ENCODE results near the gene TSPO2.
A peak's percentile ranks its signal among the peaks of the same experiment; 100 is the strongest.

TSPO2 gene

GRCh38 chr6:41074692-41075436 lies 32.6 kb downstream of the TSPO2 start:
- H3K4me3 Mint-ChIP-seq = peak overlapping the region; percentile 92
- H3K27me3 Mint-ChIP-seq = no peaks in the 10 kb centered on the region
- no peak for ATAC-seq (replicated peaks; ENCODE audit: extremely low read depth, poor library complexity, severe bottlenecking)
- H3K9me3 Mint-ChIP-seq = no peaks in the 10 kb centered on the region
- peaks cover 49% of the 10 kb centered on the region for H3K4me1 Mint-ChIP-seq
- peak overlapping the region; percentile 98 for H3K27ac Mint-ChIP-seq (ENCODE audit: low read depth)
- DNase-seq (ENCODE audit: low spot score in 2 of 2) = no peak
- peaks cover 19% of the 10 kb centered on the region for H3K36me3 Mint-ChIP-seq (ENCODE audit: insufficient read depth)

GRCh38 chr6:41075651-41076626 lies 33.7 kb downstream of the TSPO2 start:
- Mint-ChIP-seq H3K27me3 (no peaks in the 10 kb centered on the region), H3K4me1 (peaks cover 49% of the 10 kb centered on the region), H3K36me3 (ENCODE audit: insufficient read depth) (peaks cover 27% of the 10 kb centered on the region), H3K4me3 (peak overlapping the region; percentile 92), H3K9me3 (no peaks in the 10 kb centered on the region), H3K27ac (ENCODE audit: low read depth) (peak overlapping the region; percentile 47)
- no peak for DNase-seq (ENCODE audit: low spot score in 2 of 2)
- no peak for ATAC-seq (replicated peaks; ENCODE audit: extremely low read depth, poor library complexity, severe bottlenecking)

- ATAC-seq (replicated peaks; ENCODE audit: extremely low read depth, poor library complexity, severe bottlenecking) (no peak), DNase-seq (ENCODE audit: low spot score in 2 of 2) (no peak)
- H3K36me3 Mint-ChIP-seq (ENCODE audit: insufficient read depth) = peaks cover 31% of the 10 kb centered on the region
- no peak overlapping the region for H3K27ac Mint-ChIP-seq (ENCODE audit: low read depth)
- H3K27me3 Mint-ChIP-seq = no peaks in the 10 kb centered on the region
- no peak overlapping the region for H3K4me3 Mint-ChIP-seq
- peaks cover 51% of the 10 kb centered on the region for H3K4me1 Mint-ChIP-seq
- no peaks in the 10 kb centered on the region for H3K9me3 Mint-ChIP-seq
These were observed 35.3 kb downstream of the TSPO2 start for GRCh38 chr6:41077536-41077935.

- Mint-ChIP-seq H3K27me3 (no peaks in the 10 kb centered on the region), H3K27ac (ENCODE audit: low read depth) (no peak overlapping the region), H3K36me3 (ENCODE audit: insufficient read depth) (peaks cover 26% of the 10 kb centered on the region), H3K4me3 (no peak overlapping the region), H3K9me3 (no peaks in the 10 kb centered on the region), H3K4me1 (peaks cover 57% of the 10 kb centered on the region)
- ATAC-seq (replicated peaks; ENCODE audit: extremely low read depth, poor library complexity, severe bottlenecking) (no peak), DNase-seq (ENCODE audit: low spot score in 2 of 2) (no peak)
These were observed 35.8 kb downstream of the TSPO2 start for GRCh38 chr6:41078101-41078500.

GRCh38 chr6:41079080-41079479 lies 36.8 kb downstream of the TSPO2 start:
- peaks cover 24% of the 10 kb centered on the region for H3K36me3 Mint-ChIP-seq (ENCODE audit: insufficient read depth)
- H3K4me1 Mint-ChIP-seq = peaks cover 60% of the 10 kb centered on the region
- ATAC-seq (replicated peaks; ENCODE audit: extremely low read depth, poor library complexity, severe bottlenecking) (no peak), DNase-seq (ENCODE audit: low spot score in 2 of 2) (no peak)
- H3K27me3 Mint-ChIP-seq = no peaks in the 10 kb centered on the region
- no peaks in the 10 kb centered on the region for H3K9me3 Mint-ChIP-seq
- H3K4me3 Mint-ChIP-seq = no peak overlapping the region
- no peak overlapping the region for H3K27ac Mint-ChIP-seq (ENCODE audit: low read depth)

GRCh38 chr6:41080621-41081020 lies 38.4 kb downstream of the TSPO2 start:
- DNase-seq (ENCODE audit: low spot score in 2 of 2) (no peak), ATAC-seq (replicated peaks; ENCODE audit: extremely low read depth, poor library complexity, severe bottlenecking) (peak; percentile 71)
- Mint-ChIP-seq H3K36me3 (ENCODE audit: insufficient read depth) (peaks cover 35% of the 10 kb centered on the region), H3K9me3 (no peaks in the 10 kb centered on the region), H3K27me3 (no peaks in the 10 kb centered on the region), H3K4me1 (peaks cover 50% of the 10 kb centered on the region), H3K4me3 (peak overlapping the region; percentile 58), H3K27ac (ENCODE audit: low read depth) (peak overlapping the region; percentile 6)

GRCh38 chr6:41083072-41083471 lies 40.8 kb downstream of the TSPO2 start:
- Mint-ChIP-seq H3K27ac (ENCODE audit: low read depth) (peak overlapping the region; percentile 3), H3K36me3 (ENCODE audit: insufficient read depth) (peaks cover 57% of the 10 kb centered on the region), H3K4me1 (peaks cover 46% of the 10 kb centered on the region), H3K27me3 (no peaks in the 10 kb centered on the region), H3K4me3 (no peak overlapping the region), H3K9me3 (no peaks in the 10 kb centered on the region)
- ATAC-seq (replicated peaks; ENCODE audit: extremely low read depth, poor library complexity, severe bottlenecking) = no peak
- no peak for DNase-seq (ENCODE audit: low spot score in 2 of 2)

GRCh38 chr6:41085182-41085581 lies 42.9 kb downstream of the TSPO2 start:
- DNase-seq (ENCODE audit: low spot score in 2 of 2) = no peak
- Mint-ChIP-seq H3K36me3 (ENCODE audit: insufficient read depth) (peaks cover 63% of the 10 kb centered on the region), H3K27me3 (no peaks in the 10 kb centered on the region), H3K4me3 (no peak overlapping the region), H3K4me1 (peaks cover 44% of the 10 kb centered on the region), H3K27ac (ENCODE audit: low read depth) (no peak overlapping the region), H3K9me3 (no peaks in the 10 kb centered on the region)
- ATAC-seq (replicated peaks; ENCODE audit: extremely low read depth, poor library complexity, severe bottlenecking) = no peak

GRCh38 chr6:41088451-41088850 lies 46.2 kb downstream of the TSPO2 start:
- H3K27me3 Mint-ChIP-seq = no peaks in the 10 kb centered on the region
- H3K4me1 Mint-ChIP-seq = peaks cover 20% of the 10 kb centered on the region
- no peak for DNase-seq (ENCODE audit: low spot score in 2 of 2)
- H3K9me3 Mint-ChIP-seq = no peaks in the 10 kb centered on the region
- no peak overlapping the region for H3K27ac Mint-ChIP-seq (ENCODE audit: low read depth)
- peaks cover 71% of the 10 kb centered on the region for H3K36me3 Mint-ChIP-seq (ENCODE audit: insufficient read depth)
- no peak for ATAC-seq (replicated peaks; ENCODE audit: extremely low read depth, poor library complexity, severe bottlenecking)
- no peak overlapping the region for H3K4me3 Mint-ChIP-seq

- Mint-ChIP-seq H3K4me3 (no peak overlapping the region), H3K27ac (ENCODE audit: low read depth) (peak overlapping the region; percentile 79), H3K4me1 (peaks cover 12% of the 10 kb centered on the region), H3K27me3 (no peaks in the 10 kb centered on the region), H3K36me3 (ENCODE audit: insufficient read depth) (peaks cover 70% of the 10 kb centered on the region), H3K9me3 (no peaks in the 10 kb centered on the region)
- DNase-seq (ENCODE audit: low spot score in 2 of 2) (no peak), ATAC-seq (replicated peaks; ENCODE audit: extremely low read depth, poor library complexity, severe bottlenecking) (no peak)
These were observed 48.8 kb downstream of the TSPO2 start for GRCh38 chr6:41090841-41091761.

- Mint-ChIP-seq H3K4me3 (no peak overlapping the region), H3K27me3 (no peaks in the 10 kb centered on the region), H3K36me3 (ENCODE audit: insufficient read depth) (peaks cover 70% of the 10 kb centered on the region), H3K27ac (ENCODE audit: low read depth) (no peak overlapping the region), H3K9me3 (no peaks in the 10 kb centered on the region), H3K4me1 (peaks cover 11% of the 10 kb centered on the region)
- DNase-seq (ENCODE audit: low spot score in 2 of 2) (no peak), ATAC-seq (replicated peaks; ENCODE audit: extremely low read depth, poor library complexity, severe bottlenecking) (no peak)
These were observed 50.3 kb downstream of the TSPO2 start for GRCh38 chr6:41092421-41093140.

Measured in central memory CD8-positive, alpha-beta T cell (primary cell).